ENCODE data around the gene ATP1B3. TPM values are rescaled to one million over a fixed set of nuclear protein-coding genes. Genes with fewer than 3 reads are reported as not detected.
A peak's percentile ranks its signal among the peaks of the same experiment; 100 is the strongest.

ATP1B3 gene
- polyA plus RNA-seq, 1 of the 3 experiments (the other 2 are of a cell fraction) = 86.3 TPM

- no peaks in the 10 kb centered on the region for H3K9me2 ChIP-seq
- no peaks in the 10 kb centered on the region for H3K79me2 ChIP-seq (ENCODE audit: insufficient read depth)
- 33% methylated on average over 12 of the region's 12 CpGs for WGBS (ENCODE audit: low lambda C conversion rate)
- peak overlapping the region; percentile 12; the same call in 1 of the 2 replicates for H2AFZ ChIP-seq (ENCODE audit: low read depth)
- H3F3A ChIP-seq (replicated peaks; ENCODE audit: insufficient read depth) = peaks cover 8% of the 10 kb centered on the region
- H3K27me3 ChIP-seq (ENCODE audit: insufficient read depth) = no peaks in the 10 kb centered on the region
- no peaks in the 10 kb centered on the region for H3K9me3 ChIP-seq
- ChIA-PET CTCF (interaction anchor here (0.5 to 1.1 kb wide), 4 partner anchors 15 to 340 kb away, joined by 3 to 4 read pairs (median 3); no protein-coding TSS in a partner anchor), POLR2A (interaction anchor here (0.7 kb wide), 1 partner anchor 12 kb away, joined by 3 read pairs; no protein-coding TSS in a partner anchor)
- peak overlapping the region; percentile 70 for H3K4me2 ChIP-seq
- peak overlapping the region; percentile 6; the same call in 1 of the 2 replicates for H3K9ac ChIP-seq
- peak; percentile 77 for DNase-seq
- peak overlapping the region; percentile 43 to 54 for H3K27ac ChIP-seq (ENCODE audit: low read depth in 2 of 2, low read length in 1 of 2)
- no peaks in the 10 kb centered on the region for H3K36me3 ChIP-seq (replicated peaks in 1 of 2; ENCODE audit: control insufficient read depth in 1 of 2, insufficient read depth in 2 of 2, low read length in 1 of 2)
- H4K20me1 ChIP-seq (ENCODE audit: insufficient read depth) = no peaks in the 10 kb centered on the region
- peaks cover 13 to 21% of the 10 kb centered on the region in 2 experiments; a peak in 2 of 4 replicates for H3K4me1 ChIP-seq (ENCODE audit: control insufficient read depth in 1 of 2, insufficient read depth in 2 of 2, low read depth in 1 of 2, low read length in 1 of 2)
- no peak overlapping the region for H3K4me3 ChIP-seq (ENCODE audit: low read depth in 2 of 2, low read length in 1 of 2)
- TF ChIP-seq GABPA (IDR thresholded peaks at IDR 0.05; ENCODE audit: low read depth) (no peak), YY1 (IDR thresholded peaks at IDR 0.05; ENCODE audit: low read depth) (no peak), RFX5 (IDR thresholded peaks at IDR 0.05; ENCODE audit: low read length) (no peak), JUND (IDR thresholded peaks at IDR 0.05) (peak; percentile 37; the same call in 1 of the 2 replicates), USF2 (IDR thresholded peaks at IDR 0.05; ENCODE audit: borderline replicate concordance, low read depth, low read length) (no peak), GATA2 (CRISPR knock-in tag; IDR thresholded peaks at IDR 0.05) (no peak), RXRA (IDR thresholded peaks at IDR 0.05; ENCODE audit: borderline replicate concordance, low read depth) (no peak), SIN3A (IDR thresholded peaks at IDR 0.05; ENCODE audit: borderline replicate concordance, low read depth, low read length) (0 out of 2 replicates have a peak, but pooled peaks have one; percentile 10), ELF1 (IDR thresholded peaks at IDR 0.05) (no peak), NRF1 (IDR thresholded peaks at IDR 0.05; ENCODE audit: low read depth, low read length) (no peak), PBX3 (IDR thresholded peaks at IDR 0.05) (peak; percentile 28; the same call in 1 of the 2 replicates), MXI1 (IDR thresholded peaks at IDR 0.05; ENCODE audit: low read depth, low read length) (no peak), FOXJ3 (CRISPR knock-in tag; IDR thresholded peaks at IDR 0.05) (no peak), MEF2A (IDR thresholded peaks at IDR 0.05; ENCODE audit: borderline replicate concordance, low read depth) (no peak), RAD21 (IDR thresholded peaks at IDR 0.05; ENCODE audit: low read length) (peak; percentile 18; the same call in 1 of the 2 replicates), FOXM1 (IDR thresholded peaks at IDR 0.05; ENCODE audit: low read depth) (no peak), IRF3 (IDR thresholded peaks at IDR 0.05; ENCODE audit: low read depth, low read length) (no peak), CHD2 (IDR thresholded peaks at IDR 0.05; ENCODE audit: low read length, partially characterized antibody) (no peak), FOSL2 (IDR thresholded peaks at IDR 0.05; ENCODE audit: borderline replicate concordance, low read depth) (peak; percentile 41; the same call in 1 of the 2 replicates), RCOR1 (IDR thresholded peaks at IDR 0.05; ENCODE audit: low read length) (no peak), TAF1 (IDR thresholded peaks at IDR 0.05; ENCODE audit: borderline replicate concordance, low read depth, low read length) (no peak), REST (IDR thresholded peaks at IDR 0.05; ENCODE audit: low read depth, low read length) (no peak), EP300 (IDR thresholded peaks at IDR 0.05; ENCODE audit: borderline replicate concordance in 1 of 2, low read depth in 1 of 2, low read length in 1 of 2) (no peak; a peak in 1 of 4 replicates), ZBTB33 (IDR thresholded peaks at IDR 0.05; ENCODE audit: borderline replicate concordance, low read depth) (no peak), NFIC (IDR thresholded peaks at IDR 0.05; ENCODE audit: borderline replicate concordance) (peak; percentile 71)
These were observed 63.8 kb downstream of the ATP1B3 start for GRCh38 chr3:141940194-141940776.

Data from SK-N-SH (cell line).